H9 (cell line): ENCODE measurements around the gene ARHGEF7. TPM values are rescaled to one million over a fixed set of nuclear protein-coding genes. Genes with fewer than 3 reads are reported as not detected.

Experiments
- DNase-seq: peaks from one replicate; pipeline ENCODE4 v3.0.0-alpha.2; 2017
- H2AFZ ChIP-seq: one replicate; pipeline ENCODE4 v1.6.1; 2013; ENCODE audit warnings: mild to moderate bottlenecking, low read length, control low read depth, moderate library complexity
- H2AK5ac ChIP-seq: 2 replicates; pipeline ENCODE4 v1.6.1; 2013; ENCODE audit warnings: low read length, control low read depth, mixed read lengths; ENCODE audit not compliant: insufficient read length
- H2BK120ac ChIP-seq: one replicate; pipeline ENCODE4 v1.6.1; 2013; ENCODE audit warnings: low read depth, mild to moderate bottlenecking, low read length, control low read depth, inconsistent platforms; ENCODE audit not compliant: poor library complexity, severe bottlenecking
- H2BK12ac ChIP-seq: 2 replicates; pipeline ENCODE4 v1.6.1; 2013; ENCODE audit warnings: low read length, control low read depth, mixed read lengths, low read depth; ENCODE audit not compliant: insufficient read length
- H2BK15ac ChIP-seq: 2 replicates; pipeline ENCODE4 v1.6.1; 2013; ENCODE audit warnings: low read depth, low read length, control low read depth
- H2BK20ac ChIP-seq: one replicate; pipeline ENCODE4 v1.6.1; 2013; ENCODE audit warnings: low read depth, mild to moderate bottlenecking, low read length, control low read depth, inconsistent platforms; ENCODE audit not compliant: poor library complexity, severe bottlenecking
- H2BK5ac ChIP-seq: 2 replicates; pipeline ENCODE4 v1.6.1; 2013; ENCODE audit warnings: low read length, control low read depth, mixed read lengths; ENCODE audit not compliant: insufficient read length
- H3K14ac ChIP-seq: 2 replicates; pipeline ENCODE4 v1.6.1; 2013; ENCODE audit warnings: low read length, control low read depth; ENCODE audit not compliant: insufficient read depth
- H3K18ac ChIP-seq: 2 replicates; pipeline ENCODE4 v1.6.1; 2013; ENCODE audit warnings: low read depth, mild to moderate bottlenecking, mixed read lengths, low read length, control low read depth; ENCODE audit not compliant: insufficient read length
- H3K23ac ChIP-seq: 2 replicates; pipeline ENCODE4 v1.6.1; 2013; ENCODE audit warnings: low read length, control low read depth, mixed read lengths, low read depth; ENCODE audit not compliant: insufficient read length
- H3K23me2 ChIP-seq: 2 replicates; pipeline ENCODE4 v1.6.1; 2013; ENCODE audit warnings: low read depth, mild to moderate bottlenecking, mixed read lengths, low read length, control low read depth; ENCODE audit not compliant: insufficient read length, poor library complexity, severe bottlenecking
- H3K27ac ChIP-seq: 2 replicates; pipeline ENCODE4 v1.5.1; 2013; ENCODE audit warnings: low read length, control low read depth, mixed read lengths, low read depth; ENCODE audit not compliant: insufficient read length
- H3K27me3 ChIP-seq: 2 replicates; pipeline ENCODE4 v1.6.1; 2013; ENCODE audit warnings: low read length, control low read depth, inconsistent platforms; ENCODE audit not compliant: insufficient read depth
- H3K4ac ChIP-seq: 2 replicates; pipeline ENCODE4 v1.6.1; 2013; ENCODE audit warnings: low read depth, mild to moderate bottlenecking, control low read depth, inconsistent platforms, low read length, moderate library complexity
- H3K4me1 ChIP-seq: 2 replicates; pipeline ENCODE4 v1.6.1; 2013; ENCODE audit warnings: low read length, control low read depth, inconsistent platforms; ENCODE audit not compliant: insufficient read depth
- H3K4me2 ChIP-seq: 2 replicates; pipeline ENCODE4 v1.6.1; 2013; ENCODE audit warnings: low read length, control low read depth, mixed read lengths; ENCODE audit not compliant: insufficient read length, insufficient read depth
- H3K56ac ChIP-seq: 2 replicates; pipeline ENCODE4 v1.6.1; 2013; ENCODE audit warnings: low read depth, mild to moderate bottlenecking, mixed read lengths, low read length, control low read depth; ENCODE audit not compliant: insufficient read length
- H3K79me1 ChIP-seq: 2 replicates; pipeline ENCODE4 v1.6.1; 2013; ENCODE audit warnings: low read depth, mild to moderate bottlenecking, moderate library complexity, low read length, control low read depth, inconsistent platforms; ENCODE audit not compliant: insufficient read depth, poor library complexity, severe bottlenecking
- H3K79me2 ChIP-seq: 2 replicates; pipeline ENCODE4 v1.6.1; 2013; ENCODE audit warnings: low read length, control low read depth, inconsistent platforms; ENCODE audit not compliant: insufficient read depth
- H3K9ac ChIP-seq: 2 replicates; pipeline ENCODE4 v1.6.1; 2013; ENCODE audit warnings: low read length, control low read depth, mixed read lengths; ENCODE audit not compliant: insufficient read length; ENCODE audit errors: extremely low read depth
- H3K9me3 ChIP-seq: one replicate; pipeline ENCODE4 v1.6.1; 2013; ENCODE audit warnings: low read depth, low read length, inconsistent platforms; ENCODE audit not compliant: control insufficient read depth
- H3T11ph ChIP-seq: one replicate; pipeline ENCODE4 v1.6.1; 2013; ENCODE audit warnings: mild to moderate bottlenecking, low read length, control low read depth, inconsistent platforms
- H4K20me1 ChIP-seq: one replicate; pipeline ENCODE4 v1.6.1; 2013; ENCODE audit not compliant: control insufficient read depth, insufficient read length, insufficient read depth
- H4K5ac ChIP-seq: 2 replicates; pipeline ENCODE4 v1.6.1; 2013; ENCODE audit warnings: low read depth, mild to moderate bottlenecking, mixed read lengths, low read length, control low read depth; ENCODE audit not compliant: insufficient read length
- H4K8ac ChIP-seq: replicated peaks from 2 replicates; pipeline ENCODE4 v1.6.1; 2013; ENCODE audit warnings: low read length, control low read depth, mixed read lengths, low read depth; ENCODE audit not compliant: insufficient read length
- H4K91ac ChIP-seq: 2 replicates; pipeline ENCODE4 v1.6.1; 2013; ENCODE audit warnings: low read depth, mild to moderate bottlenecking, moderate library complexity, mixed read lengths, low read length, control low read depth; ENCODE audit not compliant: insufficient read length
- H3K27ac Mint-ChIP-seq, 3 experiments: 2 replicates in 2 of 3; 3 replicates in 1 of 3; pipeline ENCODE4 v1.8.0; 2020 to 2021; ENCODE audit warnings: mixed read lengths in 3 of 3, mild to moderate bottlenecking in 1 of 3, moderate library complexity in 1 of 3
- H3K27me3 Mint-ChIP-seq: 2 replicates; pipeline ENCODE4 v1.8.0; 2021; ENCODE audit warnings: low read depth, mild to moderate bottlenecking, moderate library complexity, mixed read lengths
- H3K36me3 Mint-ChIP-seq, 3 experiments: 2 replicates in 2 of 3; 3 replicates in 1 of 3; pipeline ENCODE4 v1.8.0; 2020 to 2021; ENCODE audit warnings: low read depth in 3 of 3, mixed read lengths in 3 of 3; ENCODE audit not compliant: insufficient read depth in 1 of 3
- H3K4me1 Mint-ChIP-seq, 2 experiments: 2 replicates each; pipeline ENCODE4 v1.8.0; 2020; ENCODE audit warnings: mixed read lengths in 2 of 2
- H3K4me3 Mint-ChIP-seq, 2 experiments: 2 replicates in 1 of 2; 3 replicates in 1 of 2; pipeline ENCODE4 v1.8.0; 2020 to 2021; ENCODE audit warnings: mild to moderate bottlenecking in 2 of 2, mixed read lengths in 2 of 2, moderate library complexity in 1 of 2
- H3K9me3 Mint-ChIP-seq, 2 experiments: 2 replicates in 1 of 2; 3 replicates in 1 of 2; pipeline ENCODE4 v1.8.0; 2020; ENCODE audit warnings: mild to moderate bottlenecking in 2 of 2, mixed read lengths in 2 of 2, moderate library complexity in 1 of 2
- CTCF ChIP-seq: fragments of 200-600 bp; sonication (generic); conservative IDR thresholded peaks from 3 replicates; pipeline ENCODE4 v1.8.0; 2021; ENCODE audit warnings: antibody characterized with exemption, mild to moderate bottlenecking
- WGBS: extraction: QIAGEN DNeasy Blood & Tissue Kit; methylation state at CpG from one replicate; pipeline ENCODE4 v1.1.7; 2013; ENCODE audit warnings: missing lambda C conversion rate, low lambda C conversion rate, mixed read lengths; ENCODE audit not compliant: insufficient read length; ENCODE audit errors: extremely low coverage; 5-methylcytosine and 5-hydroxymethylcytosine counted together
- total RNA-seq: library from RNA; stranded (reverse); gene quantifications from 2 replicates; pipeline ENCODE4 v1.2.1, GENCODE V29; 2021

Gene ARHGEF7
- total RNA-seq, 1 experiment from 2014 or later: 51.9 TPM

DNA sequence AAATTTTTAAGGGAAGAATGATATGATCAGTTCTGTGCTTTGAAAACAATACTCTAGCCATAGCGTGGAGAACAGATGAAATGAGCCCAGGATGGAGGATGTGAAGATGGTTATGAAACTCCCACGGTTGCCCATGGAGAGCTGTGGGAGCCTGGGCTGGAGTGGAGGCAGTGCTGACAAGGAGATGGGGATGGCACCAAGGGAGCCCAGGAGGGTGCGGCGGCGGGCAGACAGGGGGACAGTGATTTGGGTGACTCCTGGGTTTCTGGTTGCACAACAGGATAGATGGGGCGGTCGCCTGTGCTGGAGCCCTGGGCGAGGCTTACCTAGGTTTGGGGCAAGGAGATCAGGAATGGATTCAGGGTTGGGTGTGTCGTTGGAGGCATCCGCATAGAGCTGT lies 15.9 kb downstream of the ARHGEF7 start:
- Histone ChIP-seq H3K79me2 (no peaks in the 10 kb centered on the region), H3K9ac (no peak overlapping the region), H3K27ac (no peak overlapping the region), H3T11ph (no peak overlapping the region), H4K91ac (no peak overlapping the region), H3K9me3 (no peaks in the 10 kb centered on the region), H2BK12ac (no peak overlapping the region), H3K23me2 (no peaks in the 10 kb centered on the region), H2BK5ac (no peak overlapping the region), H3K4me2 (no peak overlapping the region), H2AK5ac (no peak overlapping the region), H3K14ac (no peak overlapping the region), H4K8ac (no peak overlapping the region), H2BK120ac (no peak overlapping the region), H4K5ac (no peak overlapping the region), H2BK15ac (no peak overlapping the region), H3K79me1 (no peaks in the 10 kb centered on the region), H4K20me1 (no peaks in the 10 kb centered on the region), H3K4ac (no peak overlapping the region), H2AFZ (no peak overlapping the region), H3K23ac (no peak overlapping the region), H3K27me3 (no peaks in the 10 kb centered on the region), H3K18ac (no peak overlapping the region), H2BK20ac (no peak overlapping the region), H3K56ac (no peak overlapping the region), H3K4me1 (no peaks in the 10 kb centered on the region)
- H3K9me3 Mint-ChIP-seq: no peaks in the 10 kb centered on the region; a peak in 1 of 5 replicates
- H3K36me3 Mint-ChIP-seq: no peaks in the 10 kb centered on the region
- TF ChIP-seq CTCF: no peak
- WGBS: no CpG with 5 or more reads among the region's 10 CpGs
- no peaks in the 10 kb centered on the region for H3K4me1 Mint-ChIP-seq
- H3K27ac Mint-ChIP-seq: no peak overlapping the region
- peaks cover 22% of the 10 kb centered on the region for H3K27me3 Mint-ChIP-seq
- DNase-seq: no peak
- no peak overlapping the region for H3K4me3 Mint-ChIP-seq
